ENCODE measurements around the gene ABCC8. TPM values are rescaled to one million over a fixed set of nuclear protein-coding genes. Genes with fewer than 3 reads are reported as not detected.
A peak's percentile ranks its signal among the peaks of the same experiment; 100 is the strongest.

ABCC8 gene
- polyA plus RNA-seq, 1 of the 3 experiments (the other 2 are of a cell fraction), result 1.1 TPM

GRCh38 chr11:17343907-17344306, 132.7 kb downstream of the ABCC8 start:
- Histone ChIP-seq H3K9ac (peak overlapping the region; percentile 7; the same call in 1 of the 2 replicates), H3F3A (replicated peaks; ENCODE audit: insufficient read depth) (no peaks in the 10 kb centered on the region)
- POLR2A ChIA-PET, result no interaction called here

GRCh38 chr11:17343257-17343656, 133.4 kb downstream of the ABCC8 start:
- no peak for DNase-seq
- Histone ChIP-seq H3K79me2 (ENCODE audit: insufficient read depth) (no peaks in the 10 kb centered on the region), H3F3A (replicated peaks; ENCODE audit: insufficient read depth) (no peaks in the 10 kb centered on the region), H3K36me3 (replicated peaks in 1 of 2; ENCODE audit: control insufficient read depth in 1 of 2, insufficient read depth in 2 of 2, low read length in 1 of 2) (no peaks in the 10 kb centered on the region), H3K9me2 (no peaks in the 10 kb centered on the region), H3K9ac (no peak overlapping the region), H3K4me2 (no peak overlapping the region), H3K9me3 (no peaks in the 10 kb centered on the region), H3K27ac (ENCODE audit: low read depth in 2 of 2, low read length in 1 of 2) (peak overlapping the region in 1 of 2 experiments; percentile 23; a peak in 2 of 4 replicates), H2AFZ (ENCODE audit: low read depth) (no peak overlapping the region), H4K20me1 (ENCODE audit: insufficient read depth) (no peaks in the 10 kb centered on the region), H3K27me3 (ENCODE audit: insufficient read depth) (no peaks in the 10 kb centered on the region), H3K4me3 (ENCODE audit: low read depth in 2 of 2, low read length in 1 of 2) (no peak overlapping the region), H3K4me1 (ENCODE audit: control insufficient read depth in 1 of 2, insufficient read depth in 2 of 2, low read depth in 1 of 2, low read length in 1 of 2) (no peaks in the 10 kb centered on the region)
- CTCF ChIA-PET, result no interaction called here
- TF ChIP-seq CTCF (IDR thresholded peaks at IDR 0.05) (no peak), TAF1 (IDR thresholded peaks at IDR 0.05; ENCODE audit: borderline replicate concordance, low read depth, low read length) (no peak), POLR2AphosphoS5 (IDR thresholded peaks at IDR 0.05; ENCODE audit: low read depth, low read length) (no peak), GABPA (IDR thresholded peaks at IDR 0.05; ENCODE audit: low read depth) (no peak), RXRA (IDR thresholded peaks at IDR 0.05; ENCODE audit: borderline replicate concordance, low read depth) (no peak), TEAD4 (IDR thresholded peaks at IDR 0.05; ENCODE audit: borderline replicate concordance, insufficient read depth) (no peak)
- 98% methylated on average over 2 of the region's 2 CpGs for WGBS (ENCODE audit: low lambda C conversion rate)
- POLR2A ChIA-PET, result no interaction called here

More at GRCh38 chr11:17343907-17344306, 132.7 kb downstream of the ABCC8 start:
- Histone ChIP-seq H3K36me3 (replicated peaks in 1 of 2; ENCODE audit: control insufficient read depth in 1 of 2, insufficient read depth in 2 of 2, low read length in 1 of 2) (no peaks in the 10 kb centered on the region), H3K9me3 (no peaks in the 10 kb centered on the region), H3K27ac (ENCODE audit: low read depth in 2 of 2, low read length in 1 of 2) (peak overlapping the region in 1 of 2 experiments; percentile 23; a peak in 2 of 4 replicates), H3K4me1 (ENCODE audit: control insufficient read depth in 1 of 2, insufficient read depth in 2 of 2, low read depth in 1 of 2, low read length in 1 of 2) (no peaks in the 10 kb centered on the region), H2AFZ (ENCODE audit: low read depth) (0 out of 2 replicates have a peak overlapping the region, but pooled peaks have one; percentile 19), H3K4me2 (no peak overlapping the region), H3K9me2 (no peaks in the 10 kb centered on the region), H3K79me2 (ENCODE audit: insufficient read depth) (no peaks in the 10 kb centered on the region), H4K20me1 (ENCODE audit: insufficient read depth) (no peaks in the 10 kb centered on the region), H3K27me3 (ENCODE audit: insufficient read depth) (no peaks in the 10 kb centered on the region), H3K4me3 (ENCODE audit: low read depth in 2 of 2, low read length in 1 of 2) (no peak overlapping the region)
- TF ChIP-seq FOSL2 (IDR thresholded peaks at IDR 0.05; ENCODE audit: borderline replicate concordance, low read depth) (peak; percentile 65), SMC3 (IDR thresholded peaks at IDR 0.05; ENCODE audit: low read depth, low read length) (no peak), TCF12 (IDR thresholded peaks at IDR 0.05) (peak; percentile 17; the same call in 1 of the 2 replicates), PBX3 (IDR thresholded peaks at IDR 0.05) (peak; percentile 55), RFX5 (IDR thresholded peaks at IDR 0.05; ENCODE audit: low read length) (no peak), MXI1 (IDR thresholded peaks at IDR 0.05; ENCODE audit: low read depth, low read length) (no peak)
- 35% methylated on average over 1 of the region's 1 CpG for whole genome bisulfite sequencing (ENCODE audit: low lambda C conversion rate)
- CTCF ChIA-PET, result interaction anchor here (1.2 to 1.8 kb wide), 2 partner anchors 11 to 185 kb away, joined by 3 to 13 read pairs; no protein-coding TSS in a partner anchor
- no peak for DNase-seq

Other genes starting within 250 kb of the ABCC8 start
- 23.9 and 25.0 TPM in 2 replicates for gene NUCB2, start 200.1 kb downstream of the ABCC8 start, polyA plus RNA-seq (2012; rRNA removed)
- gene NCR3LG1, start 125.0 kb downstream of the ABCC8 start, polyA plus RNA-seq (2012; rRNA removed), result 0.67 and 1.2 TPM in 2 replicates
- gene KCNJ11, start 88.2 kb downstream of the ABCC8 start, polyA plus RNA-seq (2012; rRNA removed), result 0.13 and 0.23 TPM in 2 replicates
- not detected in 2 replicates for gene USH1C, start 67.6 kb upstream of the ABCC8 start, polyA plus RNA-seq (2012; rRNA removed)
- not detected in 2 replicates for gene OTOG, start 70.4 kb upstream of the ABCC8 start, polyA plus RNA-seq (2012; rRNA removed)
- gene MYOD1, start 242.7 kb upstream of the ABCC8 start, polyA plus RNA-seq (2012; rRNA removed), result not detected in 2 replicates

Data from SK-N-SH (cell line).